IMR-90 (cell line): ENCODE measurements around the gene NCK1. TPM values are rescaled to one million over a fixed set of nuclear protein-coding genes. Genes with fewer than 3 reads are reported as not detected.

Experiments used
- ATAC-seq: fragments of 200-7000 bp; cut with Tn5 transposase; 2 replicates; pipeline ENCODE4 v1.9.1; 2020; ENCODE audit warnings: low read depth, mild to moderate bottlenecking, moderate library complexity
- BruUV-seq: library from RNA; stranded (reverse); fragments of 400-500 nt; replicated peaks from 2 replicates; lab custom pipeline; 2021; lab: Mats Ljungman, UMichigan
- CTCF ChIA-PET: fragments of 300-600 bp; formaldehyde crosslinking; extraction: SDS; loops from one replicate; lab custom pipeline; 2021; ENCODE audit warnings: antibody characterized with exemption; lab: Yijun Ruan, JAX
- POLR2A ChIA-PET: fragments of 300-600 bp; sonication (Branson Sonifier 250); formaldehyde crosslinking; loops from one replicate; lab custom pipeline; 2022; ENCODE audit warnings: antibody characterized with exemption; ENCODE audit not compliant: unreplicated experiment; lab: Charles Lee
- DNase-seq: peaks from one replicate; pipeline ENCODE4 v3.0.0; 2013
- H2AFZ ChIP-seq: replicated peaks from 2 replicates; pipeline ENCODE3; 2013; ENCODE audit warnings: low read length, mild to moderate bottlenecking; ENCODE audit not compliant: poor library complexity
- H2AK5ac ChIP-seq: 2 replicates; pipeline ENCODE4 v1.6.1; 2013; ENCODE audit warnings: low read depth, low read length, inconsistent platforms
- H2AK9ac ChIP-seq: replicated peaks from 2 replicates; pipeline ENCODE3; 2013; ENCODE audit warnings: mild to moderate bottlenecking, low read depth, low read length, moderate library complexity; ENCODE audit not compliant: poor library complexity
- H2BK120ac ChIP-seq: 2 replicates; pipeline ENCODE4 v1.6.1; 2013; ENCODE audit warnings: low read depth, low read length, inconsistent platforms
- H2BK15ac ChIP-seq: 3 replicates; pipeline ENCODE4 v1.6.1; 2013; ENCODE audit warnings: low read depth, low read length, inconsistent platforms
- H2BK20ac ChIP-seq: 2 replicates; pipeline ENCODE4 v1.6.1; 2013; ENCODE audit warnings: low read depth, mild to moderate bottlenecking, inconsistent platforms, low read length, moderate library complexity
- H2BK5ac ChIP-seq: 2 replicates; pipeline ENCODE4 v1.6.1; 2013; ENCODE audit warnings: mild to moderate bottlenecking, low read depth, low read length, inconsistent platforms; ENCODE audit not compliant: poor library complexity, severe bottlenecking
- H3K14ac ChIP-seq: replicated peaks from 2 replicates; pipeline ENCODE4 v1.6.1; 2013; ENCODE audit warnings: low read depth, low read length, inconsistent platforms
- H3K18ac ChIP-seq: 2 replicates; pipeline ENCODE4 v1.6.1; 2013; ENCODE audit warnings: low read depth, low read length, control low read depth
- H3K23ac ChIP-seq: 2 replicates; pipeline ENCODE4 v1.6.1; 2013; ENCODE audit warnings: low read depth, low read length, inconsistent platforms
- H3K27ac ChIP-seq: 2 replicates; pipeline ENCODE4 v1.5.1; 2013; ENCODE audit warnings: mild to moderate bottlenecking, control low read depth, low read length; ENCODE audit not compliant: insufficient read depth
- H3K27me3 ChIP-seq: 2 replicates; pipeline ENCODE4 v1.6.1; 2013; ENCODE audit warnings: low read length; ENCODE audit not compliant: control insufficient read depth, insufficient read depth
- H3K36me3 ChIP-seq: 2 replicates; pipeline ENCODE4 v1.6.1; 2013; ENCODE audit warnings: low read length, mixed read lengths; ENCODE audit not compliant: control insufficient read depth, insufficient read depth
- H3K4ac ChIP-seq: 2 replicates; pipeline ENCODE4 v1.6.1; 2013; ENCODE audit warnings: low read depth, low read length, inconsistent platforms
- H3K4me1 ChIP-seq: 2 replicates; pipeline ENCODE4 v1.6.1; 2013; ENCODE audit warnings: low read length, mixed read lengths; ENCODE audit not compliant: control insufficient read depth, insufficient read depth
- H3K4me2 ChIP-seq: 2 replicates; pipeline ENCODE4 v1.6.1; 2013; ENCODE audit warnings: low read depth, mild to moderate bottlenecking, control low read depth, low read length, moderate library complexity
- H3K4me3 ChIP-seq: 2 replicates; pipeline ENCODE4 v1.5.1; 2013; ENCODE audit warnings: low read depth, mild to moderate bottlenecking, control low read depth, low read length, moderate library complexity; ENCODE audit not compliant: insufficient read depth
- H3K56ac ChIP-seq: 2 replicates; pipeline ENCODE4 v1.6.1; 2013; ENCODE audit warnings: low read length, inconsistent platforms; ENCODE audit not compliant: insufficient read depth; ENCODE audit errors: extremely low read depth
- H3K79me1 ChIP-seq, 2 experiments: 2 replicates each; pipeline ENCODE4 v1.6.1; 2013; ENCODE audit warnings: low read length in 2 of 2, inconsistent platforms in 1 of 2, low read depth in 1 of 2
- H3K9ac ChIP-seq: 2 replicates; pipeline ENCODE4 v1.6.1; 2013; ENCODE audit warnings: low read depth, low read length, control low read depth
- H3K9me1 ChIP-seq: 2 replicates; pipeline ENCODE4 v1.6.1; 2013; ENCODE audit warnings: low read length, inconsistent platforms; ENCODE audit not compliant: insufficient read depth
- H3K9me3 ChIP-seq: 2 replicates; pipeline ENCODE4 v1.6.1; 2013; ENCODE audit warnings: low read length; ENCODE audit not compliant: control insufficient read depth, insufficient read depth
- H4K20me1 ChIP-seq: 2 replicates; pipeline ENCODE4 v1.6.1; 2013; ENCODE audit warnings: low read length, inconsistent platforms; ENCODE audit not compliant: insufficient read depth
- H4K5ac ChIP-seq: 2 replicates; pipeline ENCODE4 v1.6.1; 2013; ENCODE audit warnings: mild to moderate bottlenecking, low read depth, low read length, control low read depth
- H4K8ac ChIP-seq, 2 experiments: 2 replicates each; pipeline ENCODE4 v1.6.1; 2013; ENCODE audit warnings: low read depth in 2 of 2, low read length in 2 of 2, control low read depth in 1 of 2, inconsistent platforms in 1 of 2
- H4K91ac ChIP-seq: 2 replicates; pipeline ENCODE4 v1.6.1; 2013; ENCODE audit warnings: low read depth, low read length, inconsistent platforms; ENCODE audit not compliant: insufficient read depth
- POLR2A ChIP-seq: IDR thresholded peaks from 2 replicates; pipeline ENCODE4 v1.6.1; 2012; ENCODE audit warnings: mild to moderate bottlenecking, low read depth, low read length
- RAD21 ChIP-seq: IDR thresholded peaks from 2 replicates; pipeline ENCODE4 v1.6.1; 2012; ENCODE audit warnings: low read length, improper control_type of control experiment
- RCOR1 ChIP-seq: IDR thresholded peaks from 2 replicates; pipeline ENCODE4 v1.6.1; 2012; ENCODE audit warnings: mild to moderate bottlenecking, low read length, improper control_type of control experiment; ENCODE audit not compliant: insufficient replicate concordance
- RFX5 ChIP-seq: IDR thresholded peaks from 2 replicates; pipeline ENCODE4 v1.8.0; 2012; ENCODE audit warnings: low read depth, mild to moderate bottlenecking, low read length, moderate library complexity
- WGBS, 2 experiments: methylation state at CpG; one replicate each; pipeline versions ENCODE4 v1.1.5 to v1.1.7; 2013; ENCODE audit warnings: missing lambda C conversion rate in 2 of 2; ENCODE audit not compliant: insufficient read length in 1 of 2; ENCODE audit errors: extremely low coverage in 2 of 2; 5-methylcytosine and 5-hydroxymethylcytosine counted together
- dilution Hi-C: fragments of 300-500 bp; cut with HindIII; formaldehyde crosslinking; loops from one replicate; pipeline ENCODE4 v1.14.3; 2018; ENCODE audit warnings: low sequenced_read_pairs; ENCODE audit not compliant: unreplicated experiment
- in situ Hi-C: fragments of 300-500 bp; cut with MboI; formaldehyde crosslinking; loops from 3 replicates; pipeline ENCODE4 v1.14.3; 2019; ENCODE audit warnings: low sequenced_read_pairs, inconsistent platforms, mixed read lengths
- intact Hi-C: fragments of 100-400 bp; cut with micrococcal nuclease; formaldehyde crosslinking; loops from 2 replicates; pipeline ENCODE4 v1.10.0; 2022
- polyA plus RNA-seq, 3 experiments: library from polyadenylated mRNA; depleted of rRNA; stranded (reverse); fragments of >200 nt; gene quantifications; 2 replicates each; pipeline ENCODE4 v1.2.3, GENCODE V29; 2012; ENCODE audit warnings: low replicate concordance in 1 of 3
- total RNA-seq: library from RNA; depleted of rRNA; stranded (reverse); fragments of >200 nt; gene quantifications from 2 replicates; pipeline ENCODE4 v1.2.3, GENCODE V29; 2012
- TF ChIP-seq, protein P1 (sequence below): conservative IDR thresholded peaks from 2 replicates; pipeline ENCODE4 v1.5.1; 2012; ENCODE audit warnings: mild to moderate bottlenecking, low read depth, low read length, improper control_type of control experiment
- TF ChIP-seq, protein P2 (sequence below): fragments of 150-350 bp; IDR thresholded peaks from 2 replicates; pipeline ENCODE4 v1.6.1; 2017; ENCODE audit warnings: mild to moderate bottlenecking, antibody characterized with exemption, low read length, low read depth

Gene NCK1
- total and polyA plus RNA-seq, 2 of the 4 experiments (the other 2 are of a cell fraction), result 23.7 to 24.3 TPM

DNA sequence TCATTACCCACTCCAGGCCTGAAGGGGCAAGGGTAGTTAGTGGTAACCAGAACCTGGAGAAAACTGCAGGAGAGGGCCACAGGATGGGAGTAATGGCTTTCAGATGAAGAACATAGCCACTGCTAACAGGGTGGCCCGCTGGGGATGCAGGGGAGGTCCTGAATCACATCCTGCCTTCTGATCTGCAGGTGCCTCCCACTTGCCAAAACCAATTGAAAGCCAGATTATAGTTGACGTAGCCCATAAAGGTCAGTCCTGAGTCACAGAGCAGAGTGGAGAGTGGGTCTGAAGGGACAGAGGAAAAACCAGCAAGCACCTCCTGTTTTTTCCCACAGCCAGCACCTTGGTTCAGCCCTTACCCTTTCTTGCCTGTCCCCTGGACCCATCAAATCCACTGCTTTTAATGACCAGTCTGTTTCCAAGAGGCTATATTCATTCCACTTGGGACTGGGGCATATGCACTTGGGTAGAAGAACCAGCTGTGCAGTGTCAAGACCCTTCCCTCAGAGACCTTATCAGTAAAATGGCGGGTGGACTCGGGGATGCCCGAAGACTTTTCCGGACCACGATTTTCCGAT is 43.7 kb upstream of the NCK1 start:
- intact Hi-C loops (loop anchor here (2.0 kb wide), 1 partner anchor 31 kb away; no protein-coding TSS in a partner anchor), dilution Hi-C loops (no loop called here), in situ Hi-C loops (no loop called here)
- Histone ChIP-seq H3K18ac (peak overlapping the region; percentile 3), H2AK5ac (no peak overlapping the region), H3K27me3 (no peaks in the 10 kb centered on the region), H3K23ac (peak overlapping the region; percentile 10), H3K56ac (peak overlapping the region; percentile 72), H3K79me1 (peaks cover 5 to 19% of the 10 kb centered on the region in 2 experiments), H3K4me2 (peak overlapping the region; percentile 93), H3K9ac (peak overlapping the region; percentile 51), H2BK120ac (peak overlapping the region; percentile 54), H3K4me3 (peak overlapping the region; percentile 48), H2BK15ac (peak overlapping the region; percentile 33; the same call in 2 of the 3 replicates), H3K27ac (peak overlapping the region; percentile 75), H3K9me1 (0 out of 2 replicates have a peak, but pooled peaks cover 10% of the 10 kb centered on the region), H4K5ac (peak overlapping the region; percentile 3; the same call in 1 of the 2 replicates), H3K36me3 (no peaks in the 10 kb centered on the region), H2AFZ (peak overlapping the region; percentile 95), H2BK20ac (peak overlapping the region; percentile 75), H4K20me1 (peaks cover 11% of the 10 kb centered on the region), H2AK9ac (peak overlapping the region; percentile 48), H3K14ac (peak overlapping the region; percentile 81), H3K4ac (peak overlapping the region; percentile 82), H2BK5ac (peak overlapping the region; percentile 69), H3K4me1 (peaks cover 4% of the 10 kb centered on the region), H3K9me3 (no peaks in the 10 kb centered on the region), H4K91ac (peak overlapping the region; percentile 72), H4K8ac (peak overlapping the region; percentile 74 to 82)
- no TSS peak for BruUV-seq
- ATAC-seq, result peak; percentile 45
- TF ChIP-seq, protein P1, sequence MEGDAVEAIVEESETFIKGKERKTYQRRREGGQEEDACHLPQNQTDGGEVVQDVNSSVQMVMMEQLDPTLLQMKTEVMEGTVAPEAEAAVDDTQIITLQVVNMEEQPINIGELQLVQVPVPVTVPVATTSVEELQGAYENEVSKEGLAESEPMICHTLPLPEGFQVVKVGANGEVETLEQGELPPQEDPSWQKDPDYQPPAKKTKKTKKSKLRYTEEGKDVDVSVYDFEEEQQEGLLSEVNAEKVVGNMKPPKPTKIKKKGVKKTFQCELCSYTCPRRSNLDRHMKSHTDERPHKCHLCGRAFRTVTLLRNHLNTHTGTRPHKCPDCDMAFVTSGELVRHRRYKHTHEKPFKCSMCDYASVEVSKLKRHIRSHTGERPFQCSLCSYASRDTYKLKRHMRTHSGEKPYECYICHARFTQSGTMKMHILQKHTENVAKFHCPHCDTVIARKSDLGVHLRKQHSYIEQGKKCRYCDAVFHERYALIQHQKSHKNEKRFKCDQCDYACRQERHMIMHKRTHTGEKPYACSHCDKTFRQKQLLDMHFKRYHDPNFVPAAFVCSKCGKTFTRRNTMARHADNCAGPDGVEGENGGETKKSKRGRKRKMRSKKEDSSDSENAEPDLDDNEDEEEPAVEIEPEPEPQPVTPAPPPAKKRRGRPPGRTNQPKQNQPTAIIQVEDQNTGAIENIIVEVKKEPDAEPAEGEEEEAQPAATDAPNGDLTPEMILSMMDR, result 0 out of 2 replicates have a peak, but pooled peaks have one; percentile 15
- TF ChIP-seq, protein P2, sequence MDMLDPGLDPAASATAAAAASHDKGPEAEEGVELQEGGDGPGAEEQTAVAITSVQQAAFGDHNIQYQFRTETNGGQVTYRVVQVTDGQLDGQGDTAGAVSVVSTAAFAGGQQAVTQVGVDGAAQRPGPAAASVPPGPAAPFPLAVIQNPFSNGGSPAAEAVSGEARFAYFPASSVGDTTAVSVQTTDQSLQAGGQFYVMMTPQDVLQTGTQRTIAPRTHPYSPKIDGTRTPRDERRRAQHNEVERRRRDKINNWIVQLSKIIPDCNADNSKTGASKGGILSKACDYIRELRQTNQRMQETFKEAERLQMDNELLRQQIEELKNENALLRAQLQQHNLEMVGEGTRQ, result no peak
- TF ChIP-seq RCOR1, result no peak
- TF ChIP-seq RFX5, result peak; percentile 69; the same call in 1 of the 2 replicates
- peak; percentile 41 for TF ChIP-seq RAD21
- peak; percentile 28; the same call in 1 of the 2 replicates for TF ChIP-seq POLR2A
- 11% methylated on average over 6 of the region's 8 CpGs; no CpG with 5 or more reads in 1 of the 2 experiments for WGBS, 2 experiments
- CTCF ChIA-PET, result no interaction called here
- DNase-seq, result peak; percentile 92
- POLR2A ChIA-PET, result no interaction called here
